HepG2 (cell line): ENCODE data around the gene SYMPK. TPM values are rescaled to one million over a fixed set of nuclear protein-coding genes. Genes with fewer than 3 reads are reported as not detected.

Experiments
- HOXA9 ChIP-seq: sonication (generic); formaldehyde crosslinking; IDR thresholded peaks from 2 replicates; pipeline ENCODE4 v1.8.1; 2022; ENCODE audit warnings: missing genetic modification reagents, mild to moderate bottlenecking, moderate library complexity, borderline replicate concordance
- PRMT3 ChIP-seq: sonication (generic); formaldehyde crosslinking; IDR thresholded peaks from 2 replicates; pipeline ENCODE4 v1.8.1; 2022; ENCODE audit warnings: low read depth, mild to moderate bottlenecking, moderate library complexity, missing genetic modification reagents, borderline replicate concordance
- RXRA ChIP-seq: sonication (generic); formaldehyde crosslinking; IDR thresholded peaks from 2 replicates; pipeline ENCODE4 v1.5.1; 2020; ENCODE audit warnings: missing genetic modification reagents
- SPEN ChIP-seq: sonication (generic); formaldehyde crosslinking; IDR thresholded peaks from 2 replicates; pipeline ENCODE4 v1.5.1; 2020; ENCODE audit warnings: low read depth, mild to moderate bottlenecking, missing genetic modification reagents
- TBX2 ChIP-seq: sonication (generic); formaldehyde crosslinking; IDR thresholded peaks from 2 replicates; pipeline ENCODE4 v1.5.0; 2020; ENCODE audit warnings: missing genetic modification reagents, mild to moderate bottlenecking, borderline replicate concordance
- ZNF431 ChIP-seq: sonication (generic); formaldehyde crosslinking; IDR thresholded peaks from 2 replicates; pipeline ENCODE4 v1.9.0; 2022; ENCODE audit warnings: missing genetic modification reagents, low read depth, mild to moderate bottlenecking, borderline replicate concordance
- ZNF563 ChIP-seq: sonication (generic); formaldehyde crosslinking; IDR thresholded peaks from 2 replicates; pipeline ENCODE4 v1.8.0; 2022; ENCODE audit warnings: mild to moderate bottlenecking, moderate library complexity, missing genetic modification reagents
- polyA plus RNA-seq, 8 experiments: library from polyadenylated mRNA; depleted of rRNA in 3 of 8; stranded (reverse) in 7 of 8; unstranded in 1 of 8; fragments of >200 nt; fragmentation: Illumina TruSeq in 4 of 8; extraction: Trizol in 4 of 8; gene quantifications; 2 replicates each; pipeline versions ENCODE4 v1.2.1 to v1.2.3, GENCODE V29; 2011 to 2016; ENCODE audit warnings: low read depth in 4 of 8, missing spikeins in 1 of 8, mixed read lengths in 1 of 8; ENCODE audit not compliant: insufficient read depth in 1 of 8
- total RNA-seq, 5 experiments: library from RNA; depleted of rRNA; stranded (reverse); fragments of >200 nt; fragmentation: Illumina TruSeq; extraction: Trizol; gene quantifications; 2 replicates each; pipeline ENCODE4 v1.2.3, GENCODE V29; 2016; ENCODE audit warnings: low read depth in 1 of 5
- TF ChIP-seq, protein P1 (sequence below), 2 experiments: sonication (generic) in 1 of 2; formaldehyde crosslinking in 1 of 2; IDR thresholded peaks; 2 replicates each; pipeline versions ENCODE4 v1.4.0 to v1.6.1; 2018 to 2020; ENCODE audit warnings: missing genetic modification reagents in 2 of 2, borderline replicate concordance in 1 of 2, low read depth in 1 of 2, mild to moderate bottlenecking in 1 of 2, missing biosample characterization in 1 of 2
- TF ChIP-seq, protein P2 (sequence below): IDR thresholded peaks from 2 replicates; pipeline ENCODE4 v1.6.1; 2016; ENCODE audit warnings: mild to moderate bottlenecking, missing biosample characterization, missing genetic modification reagents
- TF ChIP-seq, protein P3 (sequence below): IDR thresholded peaks from 2 replicates; pipeline ENCODE4 v1.6.1; 2016; ENCODE audit warnings: mild to moderate bottlenecking
- TF ChIP-seq, protein P4 (sequence below): sonication (generic); formaldehyde crosslinking; IDR thresholded peaks from 2 replicates; pipeline ENCODE4 v1.8.1; 2023; ENCODE audit warnings: mild to moderate bottlenecking, missing genetic modification reagents
- TF ChIP-seq, protein P5 (sequence below), 2 experiments: fragments of 450-650 bp in 1 of 2; sonication (generic) in 1 of 2; formaldehyde crosslinking in 1 of 2; IDR thresholded peaks; 2 replicates each; pipeline versions ENCODE4 v1.6.1 to v1.8.0; 2016 to 2022; ENCODE audit warnings: antibody characterized with exemption in 1 of 2, mild to moderate bottlenecking in 1 of 2, missing genetic modification reagents in 1 of 2

Gene SYMPK
- total and polyA plus RNA-seq, 2 of the 13 experiments (the other 11 are each of a cell fraction or from before 2014, with no cell fraction given): 21.9 to 55.7 TPM

DNA sequence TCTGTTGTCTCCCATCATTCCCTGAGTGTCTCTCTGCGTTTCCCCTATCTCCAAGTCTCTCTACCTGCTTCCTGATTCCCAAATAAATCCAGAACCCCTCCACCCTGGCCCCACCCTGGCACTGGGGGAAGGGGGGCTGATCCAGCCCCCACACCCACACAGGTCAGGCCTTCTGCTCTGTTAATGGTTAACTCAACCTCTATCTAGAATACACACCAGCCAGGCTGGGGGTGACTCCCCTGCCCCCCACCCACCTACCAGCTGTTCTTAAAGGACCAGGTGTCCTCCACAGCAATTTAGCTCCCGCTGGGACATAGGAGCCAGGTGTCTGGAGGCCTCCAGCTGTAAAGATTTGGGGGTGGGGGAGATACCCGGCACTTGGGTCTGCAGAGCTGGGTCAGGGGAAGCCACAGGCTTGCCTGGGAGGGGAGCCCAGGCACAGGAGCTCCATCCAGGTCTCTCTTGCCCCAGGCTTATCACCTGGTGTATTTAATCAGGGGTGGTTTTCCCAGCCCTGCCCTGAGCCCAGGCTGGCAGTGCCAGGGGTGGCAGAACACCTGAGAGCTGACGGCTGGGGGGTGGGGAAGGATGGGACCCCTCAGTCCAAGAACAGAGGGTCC, 19.1 kb upstream of the SYMPK start (continued):
- peak; percentile 50; the same call in 1 of the 2 replicates for TF ChIP-seq SPEN
- TF ChIP-seq, protein P1, sequence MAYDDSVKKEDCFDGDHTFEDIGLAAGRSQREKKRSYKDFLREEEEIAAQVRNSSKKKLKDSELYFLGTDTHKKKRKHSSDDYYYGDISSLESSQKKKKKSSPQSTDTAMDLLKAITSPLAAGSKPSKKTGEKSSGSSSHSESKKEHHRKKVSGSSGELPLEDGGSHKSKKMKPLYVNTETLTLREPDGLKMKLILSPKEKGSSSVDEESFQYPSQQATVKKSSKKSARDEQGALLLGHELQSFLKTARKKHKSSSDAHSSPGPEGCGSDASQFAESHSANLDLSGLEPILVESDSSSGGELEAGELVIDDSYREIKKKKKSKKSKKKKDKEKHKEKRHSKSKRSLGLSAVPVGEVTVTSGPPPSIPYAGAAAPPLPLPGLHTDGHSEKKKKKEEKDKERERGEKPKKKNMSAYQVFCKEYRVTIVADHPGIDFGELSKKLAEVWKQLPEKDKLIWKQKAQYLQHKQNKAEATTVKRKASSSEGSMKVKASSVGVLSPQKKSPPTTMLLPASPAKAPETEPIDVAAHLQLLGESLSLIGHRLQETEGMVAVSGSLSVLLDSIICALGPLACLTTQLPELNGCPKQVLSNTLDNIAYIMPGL (CRISPR knock-in tag; IDR thresholded peaks at IDR 0.05; ENCODE audit: borderline replicate concordance in 1 of 2, low read depth in 1 of 2): peak in 1 of 2 experiments; percentile 4; a peak in 2 of 4 replicates
- TF ChIP-seq, protein P2, sequence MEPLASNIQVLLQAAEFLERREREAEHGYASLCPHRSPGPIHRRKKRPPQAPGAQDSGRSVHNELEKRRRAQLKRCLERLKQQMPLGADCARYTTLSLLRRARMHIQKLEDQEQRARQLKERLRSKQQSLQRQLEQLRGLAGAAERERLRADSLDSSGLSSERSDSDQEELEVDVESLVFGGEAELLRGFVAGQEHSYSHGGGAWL (CRISPR knock-in tag): no peak
- peak; percentile 23; the same call in 1 of the 2 replicates for TF ChIP-seq ZNF563 (CRISPR knock-in tag)
- TF ChIP-seq, protein P3, sequence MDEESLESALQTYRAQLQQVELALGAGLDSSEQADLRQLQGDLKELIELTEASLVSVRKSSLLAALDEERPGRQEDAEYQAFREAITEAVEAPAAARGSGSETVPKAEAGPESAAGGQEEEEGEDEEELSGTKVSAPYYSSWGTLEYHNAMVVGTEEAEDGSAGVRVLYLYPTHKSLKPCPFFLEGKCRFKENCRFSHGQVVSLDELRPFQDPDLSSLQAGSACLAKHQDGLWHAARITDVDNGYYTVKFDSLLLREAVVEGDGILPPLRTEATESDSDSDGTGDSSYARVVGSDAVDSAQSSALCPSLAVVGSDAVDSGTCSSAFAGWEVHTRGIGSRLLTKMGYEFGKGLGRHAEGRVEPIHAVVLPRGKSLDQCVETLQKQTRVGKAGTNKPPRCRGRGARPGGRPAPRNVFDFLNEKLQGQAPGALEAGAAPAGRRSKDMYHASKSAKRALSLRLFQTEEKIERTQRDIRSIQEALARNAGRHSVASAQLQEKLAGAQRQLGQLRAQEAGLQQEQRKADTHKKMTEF (CRISPR knock-in tag): peak; percentile 59
- no peak for TF ChIP-seq ZNF431 (CRISPR knock-in tag)
- 0 out of 2 replicates have a peak, but pooled peaks have one; percentile 59 for TF ChIP-seq HOXA9
- TF ChIP-seq RXRA (CRISPR knock-in tag): peak; percentile 69; the same call in 1 of the 2 replicates
- TF ChIP-seq, protein P4, sequence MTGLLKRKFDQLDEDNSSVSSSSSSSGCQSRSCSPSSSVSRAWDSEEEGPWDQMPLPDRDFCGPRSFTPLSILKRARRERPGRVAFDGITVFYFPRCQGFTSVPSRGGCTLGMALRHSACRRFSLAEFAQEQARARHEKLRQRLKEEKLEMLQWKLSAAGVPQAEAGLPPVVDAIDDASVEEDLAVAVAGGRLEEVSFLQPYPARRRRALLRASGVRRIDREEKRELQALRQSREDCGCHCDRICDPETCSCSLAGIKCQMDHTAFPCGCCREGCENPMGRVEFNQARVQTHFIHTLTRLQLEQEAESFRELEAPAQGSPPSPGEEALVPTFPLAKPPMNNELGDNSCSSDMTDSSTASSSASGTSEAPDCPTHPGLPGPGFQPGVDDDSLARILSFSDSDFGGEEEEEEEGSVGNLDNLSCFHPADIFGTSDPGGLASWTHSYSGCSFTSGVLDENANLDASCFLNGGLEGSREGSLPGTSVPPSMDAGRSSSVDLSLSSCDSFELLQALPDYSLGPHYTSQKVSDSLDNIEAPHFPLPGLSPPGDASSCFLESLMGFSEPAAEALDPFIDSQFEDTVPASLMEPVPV: peak; percentile 84
- peak; percentile 42; the same call in 1 of the 2 replicates for TF ChIP-seq TBX2 (CRISPR knock-in tag)
- TF ChIP-seq PRMT3 (CRISPR knock-in tag): 0 out of 2 replicates have a peak, but pooled peaks have one; percentile 6
- TF ChIP-seq, protein P5, sequence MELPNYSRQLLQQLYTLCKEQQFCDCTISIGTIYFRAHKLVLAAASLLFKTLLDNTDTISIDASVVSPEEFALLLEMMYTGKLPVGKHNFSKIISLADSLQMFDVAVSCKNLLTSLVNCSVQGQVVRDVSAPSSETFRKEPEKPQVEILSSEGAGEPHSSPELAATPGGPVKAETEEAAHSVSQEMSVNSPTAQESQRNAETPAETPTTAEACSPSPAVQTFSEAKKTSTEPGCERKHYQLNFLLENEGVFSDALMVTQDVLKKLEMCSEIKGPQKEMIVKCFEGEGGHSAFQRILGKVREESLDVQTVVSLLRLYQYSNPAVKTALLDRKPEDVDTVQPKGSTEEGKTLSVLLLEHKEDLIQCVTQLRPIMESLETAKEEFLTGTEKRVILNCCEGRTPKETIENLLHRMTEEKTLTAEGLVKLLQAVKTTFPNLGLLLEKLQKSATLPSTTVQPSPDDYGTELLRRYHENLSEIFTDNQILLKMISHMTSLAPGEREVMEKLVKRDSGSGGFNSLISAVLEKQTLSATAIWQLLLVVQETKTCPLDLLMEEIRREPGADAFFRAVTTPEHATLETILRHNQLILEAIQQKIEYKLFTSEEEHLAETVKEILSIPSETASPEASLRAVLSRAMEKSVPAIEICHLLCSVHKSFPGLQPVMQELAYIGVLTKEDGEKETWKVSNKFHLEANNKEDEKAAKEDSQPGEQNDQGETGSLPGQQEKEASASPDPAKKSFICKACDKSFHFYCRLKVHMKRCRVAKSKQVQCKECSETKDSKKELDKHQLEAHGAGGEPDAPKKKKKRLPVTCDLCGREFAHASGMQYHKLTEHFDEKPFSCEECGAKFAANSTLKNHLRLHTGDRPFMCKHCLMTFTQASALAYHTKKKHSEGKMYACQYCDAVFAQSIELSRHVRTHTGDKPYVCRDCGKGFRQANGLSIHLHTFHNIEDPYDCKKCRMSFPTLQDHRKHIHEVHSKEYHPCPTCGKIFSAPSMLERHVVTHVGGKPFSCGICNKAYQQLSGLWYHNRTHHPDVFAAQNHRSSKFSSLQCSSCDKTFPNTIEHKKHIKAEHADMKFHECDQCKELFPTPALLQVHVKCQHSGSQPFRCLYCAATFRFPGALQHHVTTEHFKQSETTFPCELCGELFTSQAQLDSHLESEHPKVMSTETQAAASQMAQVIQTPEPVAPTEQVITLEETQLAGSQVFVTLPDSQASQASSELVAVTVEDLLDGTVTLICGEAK (IDR thresholded peaks at IDR 0.05): no peak
- TF ChIP-seq, protein P5 (CRISPR knock-in tag; IDR thresholded peaks at IDR 0.05): no peak
